IMR-90 (cell line): ENCODE results near the gene XAGE1A. TPM values are rescaled to one million over a fixed set of nuclear protein-coding genes. Genes with fewer than 3 reads are reported as not detected.

Source experiments
- ATAC-seq: fragments of 200-7000 bp; cut with Tn5 transposase; 2 replicates; pipeline ENCODE4 v1.9.1; 2020; ENCODE audit warnings: low read depth, mild to moderate bottlenecking, moderate library complexity
- BruUV-seq: library from RNA; stranded (reverse); fragments of 400-500 nt; replicated peaks from 2 replicates; lab custom pipeline; 2021; lab: Mats Ljungman, UMichigan
- CTCF ChIA-PET: fragments of 300-600 bp; formaldehyde crosslinking; extraction: SDS; loops from one replicate; lab custom pipeline; 2021; ENCODE audit warnings: antibody characterized with exemption; lab: Yijun Ruan, JAX
- POLR2A ChIA-PET: fragments of 300-600 bp; sonication (Branson Sonifier 250); formaldehyde crosslinking; loops from one replicate; lab custom pipeline; 2022; ENCODE audit warnings: antibody characterized with exemption; ENCODE audit not compliant: unreplicated experiment; lab: Charles Lee
- DNase-seq: peaks from one replicate; pipeline ENCODE4 v3.0.0; 2013
- H2AFZ ChIP-seq: replicated peaks from 2 replicates; pipeline ENCODE3; 2013; ENCODE audit warnings: low read length, mild to moderate bottlenecking; ENCODE audit not compliant: poor library complexity
- H2AK5ac ChIP-seq: 2 replicates; pipeline ENCODE4 v1.6.1; 2013; ENCODE audit warnings: low read depth, low read length, inconsistent platforms
- H2AK9ac ChIP-seq: replicated peaks from 2 replicates; pipeline ENCODE3; 2013; ENCODE audit warnings: mild to moderate bottlenecking, low read depth, low read length, moderate library complexity; ENCODE audit not compliant: poor library complexity
- H2BK120ac ChIP-seq: 2 replicates; pipeline ENCODE4 v1.6.1; 2013; ENCODE audit warnings: low read depth, low read length, inconsistent platforms
- H2BK15ac ChIP-seq: 3 replicates; pipeline ENCODE4 v1.6.1; 2013; ENCODE audit warnings: low read depth, low read length, inconsistent platforms
- H2BK20ac ChIP-seq: 2 replicates; pipeline ENCODE4 v1.6.1; 2013; ENCODE audit warnings: low read depth, mild to moderate bottlenecking, inconsistent platforms, low read length, moderate library complexity
- H2BK5ac ChIP-seq: 2 replicates; pipeline ENCODE4 v1.6.1; 2013; ENCODE audit warnings: mild to moderate bottlenecking, low read depth, low read length, inconsistent platforms; ENCODE audit not compliant: poor library complexity, severe bottlenecking
- H3K14ac ChIP-seq: replicated peaks from 2 replicates; pipeline ENCODE4 v1.6.1; 2013; ENCODE audit warnings: low read depth, low read length, inconsistent platforms
- H3K18ac ChIP-seq: 2 replicates; pipeline ENCODE4 v1.6.1; 2013; ENCODE audit warnings: low read depth, low read length, control low read depth
- H3K23ac ChIP-seq: 2 replicates; pipeline ENCODE4 v1.6.1; 2013; ENCODE audit warnings: low read depth, low read length, inconsistent platforms
- H3K27ac ChIP-seq: 2 replicates; pipeline ENCODE4 v1.5.1; 2013; ENCODE audit warnings: mild to moderate bottlenecking, control low read depth, low read length; ENCODE audit not compliant: insufficient read depth
- H3K27me3 ChIP-seq: 2 replicates; pipeline ENCODE4 v1.6.1; 2013; ENCODE audit warnings: low read length; ENCODE audit not compliant: control insufficient read depth, insufficient read depth
- H3K36me3 ChIP-seq: 2 replicates; pipeline ENCODE4 v1.6.1; 2013; ENCODE audit warnings: low read length, mixed read lengths; ENCODE audit not compliant: control insufficient read depth, insufficient read depth
- H3K4ac ChIP-seq: 2 replicates; pipeline ENCODE4 v1.6.1; 2013; ENCODE audit warnings: low read depth, low read length, inconsistent platforms
- H3K4me1 ChIP-seq: 2 replicates; pipeline ENCODE4 v1.6.1; 2013; ENCODE audit warnings: low read length, mixed read lengths; ENCODE audit not compliant: control insufficient read depth, insufficient read depth
- H3K4me2 ChIP-seq: 2 replicates; pipeline ENCODE4 v1.6.1; 2013; ENCODE audit warnings: low read depth, mild to moderate bottlenecking, control low read depth, low read length, moderate library complexity
- H3K4me3 ChIP-seq: 2 replicates; pipeline ENCODE4 v1.5.1; 2013; ENCODE audit warnings: low read depth, mild to moderate bottlenecking, control low read depth, low read length, moderate library complexity; ENCODE audit not compliant: insufficient read depth
- H3K56ac ChIP-seq: 2 replicates; pipeline ENCODE4 v1.6.1; 2013; ENCODE audit warnings: low read length, inconsistent platforms; ENCODE audit not compliant: insufficient read depth; ENCODE audit errors: extremely low read depth
- H3K79me1 ChIP-seq, 2 experiments: 2 replicates each; pipeline ENCODE4 v1.6.1; 2013; ENCODE audit warnings: low read length in 2 of 2, inconsistent platforms in 1 of 2, low read depth in 1 of 2
- H3K9ac ChIP-seq: 2 replicates; pipeline ENCODE4 v1.6.1; 2013; ENCODE audit warnings: low read depth, low read length, control low read depth
- H3K9me1 ChIP-seq: 2 replicates; pipeline ENCODE4 v1.6.1; 2013; ENCODE audit warnings: low read length, inconsistent platforms; ENCODE audit not compliant: insufficient read depth
- H3K9me3 ChIP-seq: 2 replicates; pipeline ENCODE4 v1.6.1; 2013; ENCODE audit warnings: low read length; ENCODE audit not compliant: control insufficient read depth, insufficient read depth
- H4K20me1 ChIP-seq: 2 replicates; pipeline ENCODE4 v1.6.1; 2013; ENCODE audit warnings: low read length, inconsistent platforms; ENCODE audit not compliant: insufficient read depth
- H4K5ac ChIP-seq: 2 replicates; pipeline ENCODE4 v1.6.1; 2013; ENCODE audit warnings: mild to moderate bottlenecking, low read depth, low read length, control low read depth
- H4K8ac ChIP-seq, 2 experiments: 2 replicates each; pipeline ENCODE4 v1.6.1; 2013; ENCODE audit warnings: low read depth in 2 of 2, low read length in 2 of 2, control low read depth in 1 of 2, inconsistent platforms in 1 of 2
- H4K91ac ChIP-seq: 2 replicates; pipeline ENCODE4 v1.6.1; 2013; ENCODE audit warnings: low read depth, low read length, inconsistent platforms; ENCODE audit not compliant: insufficient read depth
- BHLHE40 ChIP-seq: fragments of 150-350 bp; IDR thresholded peaks from 2 replicates; pipeline ENCODE4 v1.6.1; 2016; ENCODE audit warnings: mild to moderate bottlenecking, low read depth, low read length
- CHD1 ChIP-seq: IDR thresholded peaks from 2 replicates; pipeline ENCODE4 v1.6.1; 2012; ENCODE audit warnings: low read depth, low read length, improper control_type of control experiment
- CTCF ChIP-seq: conservative IDR thresholded peaks from 2 replicates; pipeline ENCODE4 v1.5.1; 2012; ENCODE audit warnings: mild to moderate bottlenecking, low read depth, low read length, improper control_type of control experiment
- ELK1 ChIP-seq: fragments of 150-350 bp; IDR thresholded peaks from 2 replicates; pipeline ENCODE4 v1.6.1; 2016; ENCODE audit warnings: low read depth, mild to moderate bottlenecking, low read length, moderate library complexity, borderline replicate concordance
- MAZ ChIP-seq: IDR thresholded peaks from 2 replicates; pipeline ENCODE4 v1.6.1; 2012; ENCODE audit warnings: low read depth, mild to moderate bottlenecking, low read length, improper control_type of control experiment, moderate library complexity, borderline replicate concordance
- MXI1 ChIP-seq: IDR thresholded peaks from 2 replicates; pipeline ENCODE4 v1.6.1; 2012; ENCODE audit warnings: low read depth, mild to moderate bottlenecking, low read length, moderate library complexity, borderline replicate concordance
- RAD21 ChIP-seq: IDR thresholded peaks from 2 replicates; pipeline ENCODE4 v1.6.1; 2012; ENCODE audit warnings: low read length, improper control_type of control experiment
- SMC3 ChIP-seq: fragments of 150-350 bp; IDR thresholded peaks from 2 replicates; pipeline ENCODE4 v1.6.1; 2016; ENCODE audit warnings: low read depth, mild to moderate bottlenecking, antibody characterized with exemption, low read length, moderate library complexity
- WGBS, 2 experiments: methylation state at CpG; one replicate each; pipeline versions ENCODE4 v1.1.5 to v1.1.7; 2013; ENCODE audit warnings: missing lambda C conversion rate in 2 of 2; ENCODE audit not compliant: insufficient read length in 1 of 2; ENCODE audit errors: extremely low coverage in 2 of 2; 5-methylcytosine and 5-hydroxymethylcytosine counted together
- dilution Hi-C: fragments of 300-500 bp; cut with HindIII; formaldehyde crosslinking; loops from one replicate; pipeline ENCODE4 v1.14.3; 2018; ENCODE audit warnings: low sequenced_read_pairs; ENCODE audit not compliant: unreplicated experiment
- in situ Hi-C: fragments of 300-500 bp; cut with MboI; formaldehyde crosslinking; loops from 3 replicates; pipeline ENCODE4 v1.14.3; 2019; ENCODE audit warnings: low sequenced_read_pairs, inconsistent platforms, mixed read lengths
- intact Hi-C: fragments of 100-400 bp; cut with micrococcal nuclease; formaldehyde crosslinking; loops from 2 replicates; pipeline ENCODE4 v1.10.0; 2022
- polyA plus RNA-seq, 3 experiments: library from polyadenylated mRNA; depleted of rRNA; stranded (reverse); fragments of >200 nt; gene quantifications; 2 replicates each; pipeline ENCODE4 v1.2.3, GENCODE V29; 2012; ENCODE audit warnings: low replicate concordance in 1 of 3
- total RNA-seq: library from RNA; depleted of rRNA; stranded (reverse); fragments of >200 nt; gene quantifications from 2 replicates; pipeline ENCODE4 v1.2.3, GENCODE V29; 2012
- TF ChIP-seq, protein P1 (sequence below): fragments of 150-350 bp; IDR thresholded peaks from 2 replicates; pipeline ENCODE4 v1.6.1; 2017; ENCODE audit warnings: mild to moderate bottlenecking, antibody characterized with exemption, low read length, low read depth

Gene XAGE1A
- total and polyA plus RNA-seq, 2 of the 4 experiments (the other 2 are of a cell fraction): not detected

DNA sequence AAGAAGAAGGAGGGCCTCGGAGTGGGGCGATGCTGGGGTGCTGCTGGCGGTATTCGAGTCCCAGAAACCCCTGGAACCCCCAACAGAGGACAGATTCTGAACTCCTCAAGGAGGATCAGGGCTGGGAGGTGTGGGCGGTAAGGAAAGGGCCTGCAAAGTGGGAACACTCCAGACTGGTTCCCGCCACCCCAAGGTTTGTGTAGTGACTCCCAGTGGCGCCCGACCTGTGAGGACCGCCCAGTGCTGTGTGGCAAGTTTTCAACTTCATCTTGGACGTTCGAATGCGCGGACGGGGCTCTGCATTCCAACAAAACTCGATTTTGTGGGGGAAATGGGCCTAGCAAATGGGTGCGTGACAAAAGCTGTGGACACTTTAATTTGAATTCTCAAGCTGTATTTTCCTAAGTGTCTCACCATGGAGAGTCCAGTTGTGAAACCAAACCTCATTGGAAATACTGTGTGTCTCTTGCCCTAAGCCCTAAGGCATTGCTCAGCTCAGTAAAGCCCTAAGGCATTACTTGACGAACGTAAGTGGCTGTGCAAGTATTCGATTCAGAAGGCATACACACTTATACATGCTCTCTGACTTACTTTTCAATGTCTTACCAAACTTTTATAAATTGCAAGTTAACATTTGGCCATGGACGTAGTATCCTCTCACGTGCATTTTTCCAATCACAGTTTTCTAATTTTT is 48.7 kb downstream of the XAGE1A start:
- Histone ChIP-seq H3K27me3 (peaks cover 11% of the 10 kb centered on the region), H3K4me2 (no peak overlapping the region), H3K56ac (no peak overlapping the region), H3K79me1 (no peaks in the 10 kb centered on the region), H2AK9ac (no peak overlapping the region), H3K4me3 (no peak overlapping the region), H2AFZ (no peak overlapping the region), H2BK15ac (no peak overlapping the region), H3K18ac (no peak overlapping the region), H4K8ac (no peak overlapping the region), H3K9me3 (no peaks in the 10 kb centered on the region), H3K14ac (no peak overlapping the region), H4K20me1 (no peaks in the 10 kb centered on the region), H3K23ac (no peak overlapping the region), H3K9ac (no peak overlapping the region), H3K36me3 (no peaks in the 10 kb centered on the region), H3K9me1 (no peaks in the 10 kb centered on the region), H3K4me1 (no peaks in the 10 kb centered on the region), H2AK5ac (no peak overlapping the region), H4K91ac (no peak overlapping the region), H3K4ac (no peak overlapping the region), H2BK120ac (no peak overlapping the region), H2BK20ac (no peak overlapping the region), H3K27ac (no peak overlapping the region), H2BK5ac (no peak overlapping the region), H4K5ac (no peak overlapping the region)
- ChIA-PET CTCF (no interaction called here), POLR2A (no interaction called here)
- BruUV-seq: no TSS peak
- dilution Hi-C loops (no loop called here), intact Hi-C loops (no loop called here), in situ Hi-C loops (no loop called here)
- DNase-seq (no peak), ATAC-seq (no peak)
- no peak for TF ChIP-seq BHLHE40
- no peak for TF ChIP-seq SMC3
- TF ChIP-seq, protein P1, sequence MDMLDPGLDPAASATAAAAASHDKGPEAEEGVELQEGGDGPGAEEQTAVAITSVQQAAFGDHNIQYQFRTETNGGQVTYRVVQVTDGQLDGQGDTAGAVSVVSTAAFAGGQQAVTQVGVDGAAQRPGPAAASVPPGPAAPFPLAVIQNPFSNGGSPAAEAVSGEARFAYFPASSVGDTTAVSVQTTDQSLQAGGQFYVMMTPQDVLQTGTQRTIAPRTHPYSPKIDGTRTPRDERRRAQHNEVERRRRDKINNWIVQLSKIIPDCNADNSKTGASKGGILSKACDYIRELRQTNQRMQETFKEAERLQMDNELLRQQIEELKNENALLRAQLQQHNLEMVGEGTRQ: no peak
- TF ChIP-seq CHD1: no peak
- no peak for TF ChIP-seq MAZ
- TF ChIP-seq RAD21: no peak
- TF ChIP-seq MXI1: no peak
- no peak for TF ChIP-seq ELK1
- no peak for TF ChIP-seq CTCF
- 79% methylated on average over 11 of the region's 21 CpGs; no CpG with 5 or more reads in 1 of the 2 experiments for WGBS, 2 experiments
